SH-SY5Y (cell line): Measurements from ENCODE around the gene CCDC121.

Experiments
- GATA2 ChIP-seq: IDR thresholded peaks from 2 replicates; pipeline ENCODE4 v1.6.1; 2011; ENCODE audit warnings: mild to moderate bottlenecking, low read depth, low read length
- GATA3 ChIP-seq: IDR thresholded peaks from 2 replicates; pipeline ENCODE4 v1.6.1; 2011; ENCODE audit warnings: low read depth, mild to moderate bottlenecking, low read length, moderate library complexity

Gene CCDC121

DNA sequence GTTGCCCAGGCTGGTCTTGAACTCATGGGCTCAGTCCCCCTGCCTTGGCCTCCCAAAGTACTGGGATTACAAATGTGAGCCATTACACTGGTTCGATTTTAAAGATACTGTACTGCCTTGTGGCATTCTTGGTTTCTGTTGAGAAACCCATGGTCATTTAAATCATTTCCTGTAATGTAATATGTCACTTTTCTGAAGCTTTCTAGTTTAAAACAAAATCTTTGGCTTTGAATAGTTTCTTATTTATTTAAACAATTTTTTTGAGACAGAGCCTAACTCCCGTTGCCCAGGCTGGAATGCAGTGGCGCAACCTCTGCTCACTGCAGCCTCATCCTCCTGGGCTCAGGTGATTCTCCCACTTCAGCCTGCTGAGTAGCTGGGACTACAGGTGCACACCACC, 37.1 kb downstream of the CCDC121 start:
- no peak for TF ChIP-seq GATA2
- TF ChIP-seq GATA3 = no peak

DNA sequence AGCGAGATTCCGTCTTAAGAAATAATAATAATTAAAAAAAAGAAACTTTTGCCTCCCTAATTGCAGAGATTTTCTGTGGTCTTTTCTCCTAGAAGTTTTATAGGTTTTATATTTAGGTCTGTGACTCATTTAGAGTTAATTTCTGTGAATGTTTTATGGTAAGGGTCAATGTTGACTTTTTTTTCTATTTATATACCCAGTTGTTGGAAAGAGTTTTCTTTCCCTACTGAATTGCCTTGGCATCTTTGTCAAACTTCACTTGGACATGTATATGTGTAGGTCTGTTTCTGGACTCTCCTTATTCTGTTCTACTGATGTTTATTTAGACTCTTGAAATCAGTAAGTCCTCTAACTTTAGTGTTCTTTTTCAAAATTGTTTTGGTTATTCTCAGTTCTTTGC, 40.5 kb downstream of the CCDC121 start:
- TF ChIP-seq GATA3 = no peak
- no peak for TF ChIP-seq GATA2

DNA sequence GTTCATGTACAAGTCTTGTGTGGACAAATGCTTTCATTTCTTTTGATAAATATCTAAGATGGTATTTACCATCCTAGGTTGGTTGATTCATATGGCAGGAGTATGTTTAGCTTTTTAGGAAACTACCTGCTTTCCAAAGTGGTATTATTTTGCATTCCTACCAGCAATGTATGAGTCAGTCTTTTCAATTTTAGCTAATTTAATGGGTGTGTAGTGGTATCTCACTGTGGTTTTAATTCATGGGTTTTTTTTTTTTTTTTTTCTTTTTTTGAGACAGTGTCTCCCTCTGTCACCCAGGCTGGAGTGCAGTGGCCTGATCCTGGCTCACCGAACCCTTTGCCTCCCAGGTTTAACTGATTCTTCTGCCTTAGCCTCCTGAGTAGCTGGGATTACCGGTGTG, 41.8 kb downstream of the CCDC121 start:
- no peak for TF ChIP-seq GATA3
- TF ChIP-seq GATA2 = no peak

DNA sequence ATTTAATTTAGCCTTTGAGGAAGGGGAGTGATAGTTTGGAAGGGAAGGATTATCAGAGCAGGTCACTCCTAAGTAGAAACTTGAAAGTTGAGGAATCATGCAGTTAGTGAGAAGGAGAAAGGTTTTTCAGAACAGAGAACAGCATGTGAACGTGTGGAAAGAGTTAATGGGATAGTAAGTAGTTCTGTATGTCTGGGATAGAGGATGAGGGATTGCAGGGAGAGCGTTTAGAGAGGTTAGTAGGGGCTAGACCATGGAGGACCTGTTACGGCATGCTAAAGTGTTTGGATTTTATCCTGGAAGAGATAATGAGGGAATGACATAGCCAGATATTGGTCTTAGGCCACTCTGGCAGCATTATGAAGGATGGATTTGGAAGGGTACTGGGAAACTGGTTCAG, 44.2 kb downstream of the CCDC121 start:
- no peak for TF ChIP-seq GATA2
- no peak for TF ChIP-seq GATA3

DNA sequence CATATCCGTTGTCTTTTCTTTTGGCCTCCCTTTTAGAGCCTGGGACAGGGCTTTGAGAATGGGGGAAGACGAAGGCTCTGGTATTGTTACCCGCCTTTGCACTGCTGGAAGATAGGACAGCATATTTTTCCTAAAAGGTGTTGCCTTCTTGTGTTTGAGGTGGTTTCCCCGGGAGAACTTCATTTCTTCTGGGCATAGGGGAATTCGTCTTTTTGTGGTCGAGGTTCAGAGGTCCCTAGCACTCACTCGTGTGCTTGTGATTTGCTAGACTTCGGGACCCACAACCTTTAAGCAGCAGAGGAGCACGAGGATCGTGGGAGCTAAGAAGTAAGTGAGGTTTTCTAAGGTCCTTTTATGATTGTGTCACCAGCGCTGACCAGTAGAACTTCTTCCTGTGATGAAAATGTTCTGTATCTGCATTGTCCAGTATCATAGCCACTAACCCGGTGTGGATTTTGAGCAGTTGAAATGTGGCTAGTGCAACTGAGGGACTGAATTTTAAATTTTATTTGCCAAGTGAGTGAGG, 45.4 kb downstream of the CCDC121 start:
- no peak for TF ChIP-seq GATA3
- no peak for TF ChIP-seq GATA2

DNA sequence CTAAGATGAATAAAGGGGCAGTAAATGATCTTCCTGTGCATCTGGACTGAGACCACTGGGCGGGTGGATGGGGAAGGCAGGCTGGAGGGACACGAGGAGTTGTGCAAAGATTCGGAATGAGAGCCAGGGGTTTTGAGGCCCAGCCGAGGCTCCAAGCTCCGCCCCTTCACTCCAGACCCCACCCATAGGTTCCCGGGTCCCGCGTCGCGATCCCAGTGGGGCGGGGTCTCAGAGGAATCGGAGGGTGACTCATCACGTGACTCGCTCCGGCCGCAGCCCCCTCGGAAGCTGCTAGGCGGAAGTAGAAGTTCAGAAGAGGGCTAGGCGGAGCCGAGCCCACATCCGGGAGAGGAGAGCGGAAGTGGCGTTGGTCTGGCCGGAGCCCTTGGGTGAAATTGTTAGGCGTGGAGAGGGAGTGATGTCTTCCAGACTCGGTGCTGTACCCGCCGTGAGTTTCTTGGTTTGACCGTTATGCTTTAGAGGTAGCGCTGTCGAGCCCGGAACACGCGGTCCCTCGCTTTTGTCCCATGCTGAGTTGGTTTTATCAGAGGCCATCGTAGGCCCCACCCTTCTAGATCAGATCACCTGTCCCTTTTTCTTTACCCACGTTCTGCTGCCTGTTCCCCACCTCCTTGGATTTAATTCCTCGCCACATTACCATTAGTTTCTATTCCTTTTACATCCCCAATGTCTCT, 46.0 kb downstream of the CCDC121 start, which contains the start of gene ZNF512:
ZNF512 (plus strand) TSS at position 348 of the 695 bp plus-strand sequence; CDS start at position 419, 71 bp downstream.
- no peak for TF ChIP-seq GATA3
- TF ChIP-seq GATA2 = peak; percentile 52

DNA sequence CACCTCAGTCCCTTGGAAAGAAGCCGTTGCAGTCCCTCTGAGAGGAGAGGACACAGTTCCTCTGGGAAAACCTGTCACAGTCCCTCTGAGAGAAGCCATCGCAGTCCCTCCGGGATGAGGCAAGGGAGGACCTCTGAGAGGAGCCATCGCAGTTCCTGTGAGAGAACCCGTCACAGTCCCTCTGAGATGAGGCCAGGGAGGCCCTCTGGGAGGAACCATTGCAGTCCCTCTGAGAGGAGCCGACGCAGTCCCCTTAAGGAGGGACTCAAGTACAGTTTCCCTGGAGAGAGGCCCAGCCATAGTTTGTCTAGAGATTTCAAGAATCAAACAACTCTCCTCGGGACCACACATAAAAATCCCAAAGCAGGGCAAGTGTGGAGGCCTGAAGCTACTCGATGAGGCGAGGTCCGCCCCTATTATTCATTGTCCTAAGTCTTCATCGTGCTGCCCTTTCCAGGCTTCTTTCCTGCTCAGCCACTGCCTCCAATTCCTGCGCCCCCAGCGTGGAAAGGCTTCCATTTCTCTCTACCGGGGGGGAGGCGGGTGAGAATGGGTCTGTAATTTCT, 46.6 kb downstream of the CCDC121 start:
- TF ChIP-seq GATA2 (no peak), GATA3 (no peak)

DNA sequence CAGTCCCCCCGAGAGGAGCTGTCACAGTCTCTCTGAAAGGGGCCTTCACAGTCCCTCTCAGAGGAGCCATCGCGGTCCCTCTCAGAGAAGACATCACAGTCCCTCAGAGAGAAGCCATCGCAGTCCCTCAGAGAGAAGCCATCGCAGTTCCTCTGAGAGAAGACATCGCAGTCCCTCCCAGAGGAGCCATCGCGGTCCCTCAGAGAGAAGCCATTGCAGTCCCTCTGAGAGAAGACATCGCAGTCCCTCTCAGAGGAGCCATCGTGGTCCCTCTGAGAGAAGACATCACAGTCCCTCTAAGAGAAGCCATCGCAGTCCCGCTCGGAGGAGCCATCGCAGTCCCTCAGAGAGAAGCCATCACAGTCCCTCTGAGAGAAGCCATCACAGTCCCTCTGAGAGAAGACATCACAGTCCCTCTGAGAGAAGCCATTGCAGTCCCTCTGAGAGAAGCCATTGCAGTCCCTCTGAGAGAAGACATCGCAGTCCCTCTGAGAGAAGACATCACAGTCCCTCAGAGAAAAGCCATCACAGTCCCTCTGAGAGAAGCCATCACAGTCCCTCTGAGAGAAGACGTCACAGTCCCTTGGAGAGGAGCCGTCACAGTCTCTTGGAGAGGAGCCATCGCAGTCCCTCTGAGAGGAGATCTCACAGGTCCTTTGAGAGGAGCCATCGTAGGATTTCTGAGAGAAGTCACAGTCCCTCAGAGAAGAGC, 47.2 kb downstream of the CCDC121 start:
- no peak for TF ChIP-seq GATA2
